Lower leg skin (tissue), 4 donors: ENCODE measurements around the gene DNMT3A. TPM values are rescaled to one million over a fixed set of nuclear protein-coding genes. Genes with fewer than 3 reads are reported as not detected.
A peak's percentile ranks its signal among the peaks of the same experiment; 100 is the strongest.

Experiments used
- DNase-seq, 2 donors: peaks; one replicate each; pipeline ENCODE4 v3.0.0-alpha.2; 2019; ENCODE audit warnings: low spot score in 2 of 2
- H3K4me3 ChIP-seq: fragments of 200-600 bp; sonication (generic); 2 replicates; pipeline ENCODE4 v1.5.1; 2017; ENCODE audit warnings: mild to moderate bottlenecking, low read depth; ENCODE audit not compliant: poor library complexity, severe bottlenecking
- POLR2A ChIP-seq, 2 donors: fragments of 450-650 bp; IDR thresholded peaks; one replicate each; pipeline ENCODE4 v1.6.1; 2016 to 2017; ENCODE audit warnings: antibody characterized with exemption in 2 of 2, mild to moderate bottlenecking in 1 of 2, moderate library complexity in 1 of 2
- WGBS, 2 donors: methylation state at CpG; one replicate each; pipeline ENCODE4 v1.1.5; 2018; 5-methylcytosine and 5-hydroxymethylcytosine counted together
- intact Hi-C: fragments of 100-400 bp; cut with DNase I; formaldehyde crosslinking; loops from one replicate; pipeline ENCODE4 v1.15.0; 2023; ENCODE audit warnings: low total_unique reads
- total RNA-seq, 4 donors: library from RNA; depleted of rRNA; stranded (reverse); fragments of >200 nt; gene quantifications; one replicate each; pipeline ENCODE4 v1.1.0, GENCODE V29; 2016
- TF ChIP-seq, protein P1 (sequence below), 3 donors: fragments of 450-650 bp; IDR thresholded peaks; one replicate each; pipeline ENCODE4 v1.5.1; 2016; ENCODE audit warnings: antibody characterized with exemption in 3 of 3, mild to moderate bottlenecking in 3 of 3, moderate library complexity in 2 of 3

DNMT3A gene
- total RNA-seq, 4 donors from 2014 or later: 4.3 to 7.4 (median 6.9) TPM

DNA sequence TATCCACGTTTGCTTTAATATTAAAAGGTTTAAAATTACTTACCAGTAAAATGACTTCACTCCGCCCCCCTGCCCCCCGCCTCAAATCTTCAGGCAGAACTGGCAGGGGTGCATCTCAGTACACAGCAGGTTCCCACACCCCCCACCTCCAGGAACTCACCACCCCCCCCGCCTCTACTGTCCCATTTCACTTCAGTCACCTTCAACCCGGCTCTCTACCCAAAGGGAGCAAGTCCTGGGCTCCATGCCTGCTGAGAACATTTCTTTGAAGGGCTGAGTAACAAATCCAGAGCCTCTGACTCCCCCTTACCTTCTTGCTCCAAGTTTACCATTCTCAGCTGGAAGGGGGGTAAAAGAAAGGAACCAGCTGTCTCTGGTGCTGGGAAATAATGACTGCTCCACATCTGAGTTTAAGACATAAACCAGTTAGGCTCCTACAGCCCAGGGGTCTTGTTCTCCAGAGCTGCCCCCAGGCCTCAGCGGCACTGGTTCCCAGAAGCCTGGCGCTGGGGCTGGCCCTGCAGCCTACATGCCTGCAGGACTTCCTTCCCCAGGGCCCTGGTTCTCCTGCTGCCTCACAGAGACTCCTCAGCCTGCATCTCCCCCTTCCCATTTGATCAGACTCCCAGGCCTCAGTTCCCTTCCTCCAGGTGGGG, 42.8 kb downstream of the DNMT3A start:
- 97 to 98% methylated on average over 7 of the region's 7 CpGs for WGBS, 2 donors
- intact Hi-C loops: no loop called here
- no peak overlapping the region for H3K4me3 ChIP-seq
- DNase-seq: no peak
- no peak for TF ChIP-seq POLR2A (IDR thresholded peaks at IDR 0.05)
- TF ChIP-seq, protein P1, sequence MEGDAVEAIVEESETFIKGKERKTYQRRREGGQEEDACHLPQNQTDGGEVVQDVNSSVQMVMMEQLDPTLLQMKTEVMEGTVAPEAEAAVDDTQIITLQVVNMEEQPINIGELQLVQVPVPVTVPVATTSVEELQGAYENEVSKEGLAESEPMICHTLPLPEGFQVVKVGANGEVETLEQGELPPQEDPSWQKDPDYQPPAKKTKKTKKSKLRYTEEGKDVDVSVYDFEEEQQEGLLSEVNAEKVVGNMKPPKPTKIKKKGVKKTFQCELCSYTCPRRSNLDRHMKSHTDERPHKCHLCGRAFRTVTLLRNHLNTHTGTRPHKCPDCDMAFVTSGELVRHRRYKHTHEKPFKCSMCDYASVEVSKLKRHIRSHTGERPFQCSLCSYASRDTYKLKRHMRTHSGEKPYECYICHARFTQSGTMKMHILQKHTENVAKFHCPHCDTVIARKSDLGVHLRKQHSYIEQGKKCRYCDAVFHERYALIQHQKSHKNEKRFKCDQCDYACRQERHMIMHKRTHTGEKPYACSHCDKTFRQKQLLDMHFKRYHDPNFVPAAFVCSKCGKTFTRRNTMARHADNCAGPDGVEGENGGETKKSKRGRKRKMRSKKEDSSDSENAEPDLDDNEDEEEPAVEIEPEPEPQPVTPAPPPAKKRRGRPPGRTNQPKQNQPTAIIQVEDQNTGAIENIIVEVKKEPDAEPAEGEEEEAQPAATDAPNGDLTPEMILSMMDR (IDR thresholded peaks at IDR 0.05): no peak

DNA sequence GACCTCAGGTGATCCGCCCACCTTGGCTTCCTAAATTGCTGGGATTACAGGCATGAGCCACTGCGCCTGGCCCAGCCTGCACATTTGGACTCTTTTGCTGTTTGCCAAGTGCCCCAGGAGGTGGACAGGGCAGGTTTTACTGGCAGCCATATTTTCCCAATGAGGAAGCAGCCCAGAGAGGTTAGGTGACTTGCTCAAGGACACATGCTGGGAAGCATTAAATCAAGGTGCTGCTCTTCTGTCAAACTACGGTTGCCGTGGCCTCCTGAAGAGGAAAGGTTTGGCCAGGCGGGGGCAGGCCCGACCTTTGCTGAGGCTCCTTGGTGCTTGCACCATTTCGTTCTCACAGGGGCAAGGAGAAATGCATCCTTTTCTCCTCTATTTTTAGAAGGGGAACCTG, 44.0 kb downstream of the DNMT3A start:
- DNase-seq: no peak
- TF ChIP-seq, protein P1 (IDR thresholded peaks at IDR 0.05): no peak
- TF ChIP-seq POLR2A (IDR thresholded peaks at IDR 0.05): no peak
- intact Hi-C loops: no loop called here
- no peak overlapping the region for H3K4me3 ChIP-seq
- 90 to 92% methylated on average over 7 of the region's 7 CpGs for WGBS, 2 donors

- TF ChIP-seq, protein P1 (IDR thresholded peaks at IDR 0.05): no peak
- TF ChIP-seq POLR2A (IDR thresholded peaks at IDR 0.05): no peak
- H3K4me3 ChIP-seq: no peak overlapping the region
- DNase-seq: no peak
- WGBS, 2 donors: 80 to 84% methylated on average over 7 of the region's 7 CpGs
- intact Hi-C loops: no loop called here
Measured at GRCh38 chr2:25295621-25296020, 46.1 kb downstream of the DNMT3A start.

DNA sequence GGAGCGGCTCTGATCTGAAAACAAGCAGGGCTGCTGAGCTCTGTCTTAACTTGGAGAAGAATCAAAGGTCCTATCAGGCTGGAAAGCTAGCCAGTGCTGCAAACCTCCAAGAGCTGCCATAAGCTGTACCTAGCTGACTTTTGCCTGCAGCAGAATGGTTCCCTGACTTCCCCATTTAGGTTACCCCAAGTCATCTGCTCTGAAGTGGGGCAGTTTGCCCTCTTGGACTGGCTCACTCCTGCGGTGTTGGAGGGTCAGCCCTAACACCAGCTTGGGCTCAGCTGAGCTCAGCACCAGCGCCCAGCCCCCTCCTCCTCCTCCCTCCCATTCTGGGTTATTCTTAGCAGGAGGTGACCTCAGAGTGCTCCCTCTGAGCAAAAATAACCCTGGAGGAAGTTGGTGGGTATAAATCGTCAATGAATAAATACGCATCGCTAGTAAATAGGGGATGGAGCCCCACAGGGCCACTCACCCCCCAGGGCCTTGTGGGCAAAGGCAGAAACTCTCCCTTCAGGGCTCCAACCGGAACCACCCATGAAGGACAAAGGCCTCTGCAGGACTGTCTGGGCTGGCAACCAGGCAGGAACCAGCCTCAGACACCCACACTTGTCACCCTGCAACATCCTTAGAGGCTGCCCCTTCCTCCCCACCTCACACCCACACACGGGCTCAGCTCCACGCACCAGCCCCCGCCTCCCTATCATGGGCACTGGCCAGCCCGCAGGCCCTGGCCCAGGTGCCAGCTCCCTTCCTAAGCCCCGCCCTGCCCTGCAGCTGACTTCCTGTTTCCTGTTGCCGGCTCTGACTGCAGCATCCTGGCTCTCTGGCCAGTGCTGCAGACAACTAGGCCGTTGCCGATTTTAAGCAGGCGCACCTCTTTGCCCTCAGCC, 46.9 kb downstream of the DNMT3A start:
- 27 to 35% methylated on average over 16 of the region's 16 CpGs for WGBS, 2 donors
- TF ChIP-seq, protein P1 (IDR thresholded peaks at IDR 0.05): no peak
- TF ChIP-seq POLR2A (IDR thresholded peaks at IDR 0.05): no peak
- H3K4me3 ChIP-seq: no peak overlapping the region
- DNase-seq: peak; percentile 65 to 94
- intact Hi-C loops: no loop called here

GRCh38 chr2:25293958-25294562, 47.7 kb downstream of the DNMT3A start:
- DNase-seq: no peak
- no peak for TF ChIP-seq POLR2A (IDR thresholded peaks at IDR 0.05)
- TF ChIP-seq, protein P1 (IDR thresholded peaks at IDR 0.05): no peak
- intact Hi-C loops: no loop called here
- 80 to 88% methylated on average over 13 of the region's 13 CpGs for WGBS, 2 donors
- no peak overlapping the region for H3K4me3 ChIP-seq
